Muscle of leg (tissue), 11 donors: ENCODE results near the gene IL12RB2. TPM values are rescaled to one million over a fixed set of nuclear protein-coding genes. Genes with fewer than 3 reads are reported as not detected.

Experiments used
- DNase-seq: peaks from one replicate; pipeline ENCODE4 v3.0.0; 2013
- H3K27ac ChIP-seq: one replicate; pipeline ENCODE4 v1.5.1; 2013; ENCODE audit warnings: mild to moderate bottlenecking, low read length, control low read depth
- H3K27me3 ChIP-seq: one replicate; pipeline ENCODE4 v1.6.1; 2013; ENCODE audit warnings: low read length; ENCODE audit not compliant: control insufficient read depth, insufficient read depth
- H3K36me3 ChIP-seq: one replicate; pipeline ENCODE4 v1.6.1; 2013; ENCODE audit warnings: low read length; ENCODE audit not compliant: control insufficient read depth, insufficient read depth
- H3K4me1 ChIP-seq: one replicate; pipeline ENCODE4 v1.6.1; 2013; ENCODE audit warnings: low read length; ENCODE audit not compliant: control insufficient read depth, insufficient read depth
- H3K4me3 ChIP-seq: one replicate; pipeline ENCODE4 v1.5.1; 2013; ENCODE audit warnings: low read length, control low read depth
- H3K9me3 ChIP-seq: replicated peaks from 2 replicates; pipeline ENCODE4 v1.6.1; 2013; ENCODE audit warnings: low read depth, low read length; ENCODE audit not compliant: control insufficient read depth
- WGBS: methylation state at CpG from one replicate; pipeline ENCODE4 v1.1.5; 2013; ENCODE audit warnings: missing lambda C conversion rate; ENCODE audit not compliant: insufficient coverage; 5-methylcytosine and 5-hydroxymethylcytosine counted together
- polyA plus RNA-seq, 8 donors: library from polyadenylated mRNA; unstranded; fragments of 120-200 nt; gene quantifications; one replicate each; pipeline versions ENCODE4 v1.2.1 to v1.2.3, GENCODE V29; 2013; ENCODE audit warnings: inconsistent platforms in 1 of 8, low replicate concordance in 1 of 8; ENCODE audit not compliant: insufficient read length in 8 of 8, insufficient read depth in 1 of 8
- total RNA-seq: library from RNA; stranded (reverse); fragments of 120-200 nt; gene quantifications from one replicate; pipeline ENCODE4 v1.2.4, GENCODE V29; 2013

IL12RB2 gene
- total and polyA plus RNA-seq, 9 donors: 0.52 to 1.4 (median 0.87) TPM

DNA sequence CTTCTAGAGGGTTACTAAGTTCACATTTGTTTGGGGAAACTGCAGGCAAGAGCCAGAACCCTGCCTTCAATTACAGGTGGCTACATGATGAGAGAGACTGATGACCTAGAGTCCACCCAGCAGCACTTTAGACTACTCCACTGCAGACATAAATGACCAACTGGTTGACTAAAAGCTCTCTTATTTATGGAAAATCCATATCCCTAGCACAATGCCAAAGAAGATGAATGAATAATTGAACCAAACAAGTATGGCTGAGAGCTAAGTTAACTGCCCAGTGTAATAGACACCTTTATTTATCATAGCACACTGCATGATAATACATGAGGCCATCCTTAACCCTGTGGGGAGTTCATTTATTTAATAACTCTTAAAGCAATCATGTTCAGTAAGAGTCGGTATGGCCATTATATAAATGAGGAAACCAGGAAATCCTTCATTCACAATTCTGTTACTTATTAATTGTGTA, 60.4 kb downstream of the IL12RB2 start:
- H3K36me3 ChIP-seq: no peaks in the 10 kb centered on the region
- H3K4me3 ChIP-seq: no peak overlapping the region
- H3K4me1 ChIP-seq: peaks cover 4% of the 10 kb centered on the region
- H3K27me3 ChIP-seq: no peaks in the 10 kb centered on the region
- H3K27ac ChIP-seq: no peak overlapping the region
- no peak for DNase-seq
- H3K9me3 ChIP-seq: no peaks in the 10 kb centered on the region
- no CpG with 5 or more reads among the region's 1 CpG for WGBS

- 100% methylated on average over 1 of the region's 2 CpGs for WGBS
- Histone ChIP-seq H3K27me3 (no peaks in the 10 kb centered on the region), H3K27ac (no peak overlapping the region), H3K9me3 (no peaks in the 10 kb centered on the region), H3K4me3 (no peak overlapping the region), H3K36me3 (no peaks in the 10 kb centered on the region), H3K4me1 (peaks cover 4% of the 10 kb centered on the region)
- no peak for DNase-seq
Observed at GRCh38 chr1:67371043-67371442, 63.4 kb downstream of the IL12RB2 start.

DNA sequence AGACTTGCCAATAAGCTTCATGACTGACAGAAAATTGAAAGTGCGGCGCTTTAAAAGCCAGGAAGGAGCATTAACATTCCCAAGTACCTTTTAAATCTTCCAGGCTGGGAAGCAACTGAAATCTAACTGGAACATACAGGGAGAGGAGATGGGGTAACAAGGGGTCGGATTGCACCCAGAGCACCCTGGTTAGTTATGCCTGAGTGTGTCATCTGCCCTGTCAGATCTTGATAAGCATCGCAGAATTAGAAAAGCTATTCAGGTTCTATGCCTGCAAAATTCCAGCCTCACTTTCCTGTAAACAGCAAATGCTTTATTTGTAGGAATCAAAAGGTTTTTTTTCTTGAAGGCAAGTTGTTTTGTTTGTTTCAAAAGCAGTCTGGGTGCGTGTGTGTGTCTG, 64.0 kb downstream of the IL12RB2 start:
- Histone ChIP-seq H3K27me3 (no peaks in the 10 kb centered on the region), H3K4me3 (no peak overlapping the region), H3K9me3 (no peaks in the 10 kb centered on the region), H3K4me1 (peaks cover 4% of the 10 kb centered on the region), H3K27ac (no peak overlapping the region), H3K36me3 (no peaks in the 10 kb centered on the region)
- no peak for DNase-seq
- WGBS: 38% methylated on average over 2 of the region's 5 CpGs

- DNase-seq: no peak
- Histone ChIP-seq H3K27me3 (no peaks in the 10 kb centered on the region), H3K27ac (no peak overlapping the region), H3K36me3 (no peaks in the 10 kb centered on the region), H3K9me3 (no peaks in the 10 kb centered on the region), H3K4me3 (no peak overlapping the region), H3K4me1 (peaks cover 4% of the 10 kb centered on the region)
- 33% methylated on average over 1 of the region's 3 CpGs for WGBS
Observed at GRCh38 chr1:67372136-67372535, 64.5 kb downstream of the IL12RB2 start.

- DNase-seq: no peak
- Histone ChIP-seq H3K27ac (no peak overlapping the region), H3K36me3 (no peaks in the 10 kb centered on the region), H3K27me3 (no peaks in the 10 kb centered on the region), H3K4me3 (no peak overlapping the region), H3K9me3 (no peaks in the 10 kb centered on the region), H3K4me1 (peaks cover 4% of the 10 kb centered on the region)
Observed at GRCh38 chr1:67372898-67373297, 65.2 kb downstream of the IL12RB2 start.

DNA sequence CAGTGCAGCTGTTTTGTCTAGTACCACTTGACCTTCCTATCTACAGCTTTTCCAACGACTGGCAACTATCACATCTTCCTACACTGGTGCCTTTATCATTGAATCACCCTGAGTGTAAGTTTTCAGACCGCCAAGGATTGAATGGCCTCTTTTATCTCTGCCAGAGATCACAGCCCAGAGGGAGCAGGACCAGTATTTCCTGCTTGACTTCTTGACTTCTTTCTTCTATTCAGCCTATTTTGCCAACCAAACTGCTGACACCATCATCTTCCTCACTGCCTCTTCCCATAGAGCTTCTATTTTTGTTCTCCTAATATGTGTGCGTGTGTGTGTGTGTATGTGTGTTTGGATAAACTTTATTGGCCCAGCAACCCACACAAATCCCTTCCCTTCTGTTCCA, 68.7 kb downstream of the IL12RB2 start:
- no peak for DNase-seq
- no peak overlapping the region for H3K27ac ChIP-seq
- no peaks in the 10 kb centered on the region for H3K36me3 ChIP-seq
- H3K9me3 ChIP-seq: peaks cover 3% of the 10 kb centered on the region
- 47% methylated on average over 2 of the region's 3 CpGs for WGBS
- H3K4me1 ChIP-seq: no peaks in the 10 kb centered on the region
- no peak overlapping the region for H3K4me3 ChIP-seq
- no peaks in the 10 kb centered on the region for H3K27me3 ChIP-seq

- H3K9me3 ChIP-seq: peaks cover 3% of the 10 kb centered on the region
- no CpG with 5 or more reads among the region's 1 CpG for WGBS
- no peaks in the 10 kb centered on the region for H3K4me1 ChIP-seq
- H3K27me3 ChIP-seq: no peaks in the 10 kb centered on the region
- H3K4me3 ChIP-seq: no peak overlapping the region
- H3K27ac ChIP-seq: no peak overlapping the region
- H3K36me3 ChIP-seq: no peaks in the 10 kb centered on the region
- no peak for DNase-seq
Observed at GRCh38 chr1:67377253-67377652, 69.6 kb downstream of the IL12RB2 start.

- H3K4me1 ChIP-seq: no peaks in the 10 kb centered on the region
- no peak for DNase-seq
- no peak overlapping the region for H3K4me3 ChIP-seq
- H3K27ac ChIP-seq: no peak overlapping the region
- peaks cover 11% of the 10 kb centered on the region for H3K9me3 ChIP-seq
- no peaks in the 10 kb centered on the region for H3K36me3 ChIP-seq
- no peaks in the 10 kb centered on the region for H3K27me3 ChIP-seq
- 78% methylated on average over 4 of the region's 4 CpGs for WGBS
Observed at GRCh38 chr1:67381154-67381553, 73.5 kb downstream of the IL12RB2 start.

- 50% methylated on average over 1 of the region's 1 CpG for WGBS
- Histone ChIP-seq H3K4me3 (no peak overlapping the region), H3K27me3 (no peaks in the 10 kb centered on the region), H3K36me3 (no peaks in the 10 kb centered on the region), H3K27ac (no peak overlapping the region), H3K4me1 (no peaks in the 10 kb centered on the region), H3K9me3 (peaks cover 11% of the 10 kb centered on the region)
- DNase-seq: no peak
Observed at GRCh38 chr1:67382292-67382691, 74.6 kb downstream of the IL12RB2 start.

GRCh38 chr1:67383999-67384638, 76.4 kb downstream of the IL12RB2 start:
- no peak overlapping the region for H3K4me3 ChIP-seq
- no peak overlapping the region for H3K27ac ChIP-seq
- 100% methylated on average over 1 of the region's 2 CpGs for WGBS

More at GRCh38 chr1:67383999-67384638, 76.4 kb downstream of the IL12RB2 start:
- H3K27me3 ChIP-seq: no peaks in the 10 kb centered on the region
- H3K9me3 ChIP-seq: peaks cover 11% of the 10 kb centered on the region
- no peaks in the 10 kb centered on the region for H3K36me3 ChIP-seq
- no peaks in the 10 kb centered on the region for H3K4me1 ChIP-seq
- no peak for DNase-seq
